Endothelial cell of umbilical vein (primary cell): ENCODE data around the gene XAGE2. TPM values are rescaled to one million over a fixed set of nuclear protein-coding genes. Genes with fewer than 3 reads are reported as not detected.

Experiments used
- BruUV-seq: library from RNA; stranded (reverse); fragments of 400-500 nt; replicated peaks from 2 replicates; lab custom pipeline; 2021; lab: Mats Ljungman, UMichigan
- CTCF ChIA-PET: fragments of 300-600, 350-600 bp; sonication (Branson Sonifier 250); formaldehyde crosslinking; loops from one replicate; lab custom pipeline; 2021; ENCODE audit warnings: antibody characterized with exemption, inconsistent platforms; lab: Charles Lee
- POLR2A ChIA-PET: fragments of 300-600, 350-600 bp; sonication (Branson Sonifier 250); formaldehyde crosslinking; loops from one replicate; lab custom pipeline; 2021; ENCODE audit warnings: antibody characterized with exemption, inconsistent platforms; lab: Charles Lee
- DNase-seq: peaks from one replicate; pipeline ENCODE4 v3.0.0-alpha.2; 2011; ENCODE audit warnings: low read depth, low spot score
- FAIRE-seq: peaks from 2 replicates; lab custom pipeline; 2011; peaks lifted over from hg19 to GRCh38; lab: Jason Lieb, UNC
- H2AFZ ChIP-seq: 2 replicates; pipeline ENCODE4 v1.6.0; 2012; ENCODE audit warnings: low read depth, low read length, control low read depth, inconsistent platforms
- H3K27ac ChIP-seq: 2 replicates; pipeline ENCODE4 v1.5.1; 2011; ENCODE audit warnings: low read depth, mild to moderate bottlenecking, control low read depth, low read length, moderate library complexity; ENCODE audit not compliant: insufficient read depth
- H3K27me3 ChIP-seq, 2 experiments: 2 replicates each; pipeline versions ENCODE4 v1.6.0 to v1.6.1; 2011; ENCODE audit warnings: low read length in 2 of 2, mixed read lengths in 1 of 2; ENCODE audit not compliant: control insufficient read depth in 2 of 2, insufficient read depth in 2 of 2
- H3K36me3 ChIP-seq, 2 experiments: 2 replicates in 1 of 2; 3 replicates in 1 of 2; pipeline ENCODE4 v1.5.1; 2011; ENCODE audit warnings: low read length in 2 of 2, mild to moderate bottlenecking in 1 of 2, moderate library complexity in 1 of 2; ENCODE audit not compliant: control insufficient read depth in 2 of 2, insufficient read depth in 2 of 2; ENCODE audit errors: extremely low read depth in 1 of 2
- H3K4me1 ChIP-seq: 3 replicates; pipeline ENCODE4 v1.5.1; 2011; ENCODE audit warnings: mild to moderate bottlenecking, low read length; ENCODE audit not compliant: control insufficient read depth, insufficient read depth; ENCODE audit errors: extremely low read depth
- H3K4me2 ChIP-seq: 2 replicates; pipeline ENCODE4 v1.6.1; 2011; ENCODE audit warnings: low read length, control low read depth, mixed read lengths; ENCODE audit not compliant: insufficient read depth
- H3K4me3 ChIP-seq, 3 experiments: fragments of 200-600 bp in 1 of 3; sonication (generic), shearing (Covaris generic) in 1 of 3; replicated peaks in 1 of 3; 2 replicates each; pipeline ENCODE4 v1.5.1; 2011 to 2016; ENCODE audit warnings: control low read depth in 3 of 3, low read length in 3 of 3, mild to moderate bottlenecking in 2 of 3, inconsistent platforms in 1 of 3, low read depth in 1 of 3, moderate library complexity in 1 of 3; ENCODE audit not compliant: insufficient read depth in 1 of 3
- H3K79me2 ChIP-seq: 2 replicates; pipeline ENCODE4 v1.6.0; 2012; ENCODE audit warnings: low read length, inconsistent platforms; ENCODE audit not compliant: control insufficient read depth, insufficient read depth
- H3K9ac ChIP-seq: replicated peaks from 2 replicates; pipeline ENCODE3; 2011; ENCODE audit warnings: low read length, control low read depth; ENCODE audit not compliant: insufficient read depth; ENCODE audit errors: extremely low read depth
- H3K9me1 ChIP-seq: replicated peaks from 3 replicates; pipeline ENCODE4 v1.6.0; 2011; ENCODE audit warnings: mild to moderate bottlenecking, low read length; ENCODE audit not compliant: control insufficient read depth, insufficient read depth; ENCODE audit errors: extremely low read depth
- H3K9me3 ChIP-seq: replicated peaks from 2 replicates; pipeline ENCODE4 v1.5.1; 2012; ENCODE audit warnings: low read length, inconsistent platforms; ENCODE audit not compliant: control insufficient read depth, insufficient read depth
- H4K20me1 ChIP-seq: replicated peaks from 2 replicates; pipeline ENCODE3; 2011; ENCODE audit warnings: mild to moderate bottlenecking, low read length; ENCODE audit not compliant: control insufficient read depth, insufficient read depth; ENCODE audit errors: extremely low read depth
- CTCF ChIP-seq, 2 donors: IDR thresholded peaks; 1 replicate in 1 of 2; 2 replicates in 1 of 2; pipeline ENCODE4 v1.5.1; 2011; ENCODE audit warnings: low read length in 2 of 2, mild to moderate bottlenecking in 2 of 2, moderate library complexity in 2 of 2, control low read depth in 1 of 2, inconsistent platforms in 1 of 2, low read depth in 1 of 2; ENCODE audit not compliant: insufficient read depth in 1 of 2; ENCODE audit errors: extremely low read depth in 1 of 2
- EZH2 ChIP-seq: IDR thresholded peaks from 2 replicates; pipeline ENCODE4 v1.6.1; 2012; ENCODE audit warnings: borderline replicate concordance, low read depth, mild to moderate bottlenecking, moderate library complexity, low read length, inconsistent platforms; ENCODE audit not compliant: severe bottlenecking
- FOS ChIP-seq: IDR thresholded peaks from 2 replicates; pipeline ENCODE4 v1.6.1; 2011; ENCODE audit warnings: mild to moderate bottlenecking, low read length, moderate library complexity, borderline replicate concordance; ENCODE audit not compliant: insufficient read depth
- GATA2 ChIP-seq: IDR thresholded peaks from 2 replicates; pipeline ENCODE4 v1.7.0; 2011; ENCODE audit warnings: low read depth, mild to moderate bottlenecking, moderate library complexity, mixed read lengths, low read length; ENCODE audit not compliant: insufficient read length, insufficient read depth
- JUN ChIP-seq: IDR thresholded peaks from 2 replicates; pipeline ENCODE4 v1.6.1; 2011; ENCODE audit warnings: borderline replicate concordance, low read depth; ENCODE audit not compliant: insufficient read length, insufficient read depth
- MAX ChIP-seq: IDR thresholded peaks from 2 replicates; pipeline ENCODE4 v1.6.1; 2011; ENCODE audit not compliant: insufficient read depth, insufficient read length
- MYC ChIP-seq: IDR thresholded peaks from one replicate; pipeline ENCODE4 v1.6.1; 2011; ENCODE audit warnings: mild to moderate bottlenecking, low read depth, low read length
- POLR2A ChIP-seq: IDR thresholded peaks from 2 replicates; pipeline ENCODE4 v1.6.1; 2012; ENCODE audit warnings: low read depth, mild to moderate bottlenecking, control low read depth, low read length
- POLR2AphosphoS5 ChIP-seq: IDR thresholded peaks from 2 replicates; pipeline ENCODE4 v1.6.1; 2012; ENCODE audit warnings: low read depth, mild to moderate bottlenecking, control low read depth, low read length, moderate library complexity; ENCODE audit not compliant: insufficient read depth
- dilution Hi-C: fragments of 300-500 bp; cut with MboI; formaldehyde crosslinking; loops from one replicate; pipeline ENCODE4 v1.15.0; 2019; ENCODE audit warnings: low sequenced_read_pairs; ENCODE audit not compliant: extremely low pct_ligation_motif_present
- intact Hi-C: fragments of 100-400 bp; cut with micrococcal nuclease; formaldehyde crosslinking; loops from one replicate; pipeline ENCODE4 v1.10.0; 2022
- polyA plus RNA-seq, 4 experiments: library from polyadenylated mRNA; depleted of rRNA in 3 of 4; stranded (reverse) in 3 of 4; unstranded in 1 of 4; fragments of >200 nt; gene quantifications; 2 replicates each; pipeline versions ENCODE4 v1.2.1 to v1.2.3, GENCODE V29; 2011 to 2012; ENCODE audit warnings: missing spikeins in 1 of 4
- total RNA-seq: library from RNA; stranded (reverse); gene quantifications from 2 replicates; pipeline ENCODE4 v1.2.3, GENCODE V29; 2021

Gene XAGE2
- total and polyA plus RNA-seq, 2 donors (not counting 3 experiments of a cell fraction or from before 2014, with no cell fraction given): not detected

DNA sequence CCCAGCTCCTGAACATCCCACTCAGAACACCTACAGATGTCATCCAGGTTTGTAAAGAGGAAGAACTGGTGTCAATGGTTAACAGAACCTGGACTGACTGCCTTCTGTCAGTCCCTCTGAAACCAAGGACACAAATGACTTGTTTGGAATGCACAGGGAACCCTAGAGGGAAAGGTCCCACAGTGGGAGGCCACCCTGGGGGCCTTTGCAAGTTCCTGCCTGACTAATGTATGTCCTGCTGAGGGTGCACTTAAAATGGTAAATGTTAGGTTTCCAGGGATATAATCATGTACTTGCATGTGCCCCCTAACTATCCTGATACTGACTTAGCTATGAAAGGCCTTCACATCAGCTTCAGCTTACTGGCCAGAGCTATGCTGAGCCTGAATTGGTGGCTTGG lies 15.0 kb upstream of the XAGE2 start:
- no TSS peak for BruUV-seq
- ChIA-PET CTCF (no interaction called here), POLR2A (no interaction called here)
- no peak for FAIRE-seq
- Histone ChIP-seq H3K9ac (no peak overlapping the region), H3K27me3 (no peaks in the 10 kb centered on the region), H3K9me1 (no peaks in the 10 kb centered on the region), H3K9me3 (no peaks in the 10 kb centered on the region), H3K36me3 (no peaks in the 10 kb centered on the region), H3K4me3 (no peak overlapping the region), H3K79me2 (no peaks in the 10 kb centered on the region), H3K4me2 (no peak overlapping the region), H3K4me1 (no peaks in the 10 kb centered on the region), H2AFZ (no peak overlapping the region), H3K27ac (no peak overlapping the region), H4K20me1 (no peaks in the 10 kb centered on the region)
- dilution Hi-C loops: no loop called here
- TF ChIP-seq JUN (no peak), CTCF (IDR thresholded peaks at IDR 0.05; ENCODE audit: extremely low read depth in 1 of 2, insufficient read depth in 1 of 2, low read depth in 1 of 2, low read length in 2 of 2) (no peak), MAX (no peak), GATA2 (no peak), MYC (no peak), EZH2 (no peak), FOS (no peak), POLR2A (no peak), POLR2AphosphoS5 (no peak)
- intact Hi-C loops: no loop called here
- no peak for DNase-seq
